ENCODE data around the gene CACNB2. TPM values are rescaled to one million over a fixed set of nuclear protein-coding genes. Genes with fewer than 3 reads are reported as not detected.

Gene CACNB2
- total RNA-seq, 1 donor: 2.1 TPM

- H3K4me3 ChIP-seq (ENCODE audit: low read depth, low read length): no peak overlapping the region
- DNase-seq (ENCODE audit: low read depth): no peak
- no peak for TF ChIP-seq CTCF (IDR thresholded peaks at IDR 0.05; ENCODE audit: insufficient read depth, low read length)
Measured at GRCh38 chr10:18419945-18420344, 279.7 kb downstream of the CACNB2 start.

GRCh38 chr10:18421726-18422293 lies 281.6 kb downstream of the CACNB2 start:
- H3K4me3 ChIP-seq (ENCODE audit: low read depth, low read length): no peak overlapping the region
- no peak for DNase-seq (ENCODE audit: low read depth)
- TF ChIP-seq CTCF (IDR thresholded peaks at IDR 0.05; ENCODE audit: insufficient read depth, low read length): no peak

GRCh38 chr10:18423058-18423637 lies 282.9 kb downstream of the CACNB2 start:
- no peak for DNase-seq (ENCODE audit: low read depth)
- TF ChIP-seq CTCF (IDR thresholded peaks at IDR 0.05; ENCODE audit: insufficient read depth, low read length): no peak
- H3K4me3 ChIP-seq (ENCODE audit: low read depth, low read length): no peak overlapping the region

GRCh38 chr10:18424200-18424599 lies 284.0 kb downstream of the CACNB2 start:
- DNase-seq (ENCODE audit: low read depth): no peak
- no peak for TF ChIP-seq CTCF (IDR thresholded peaks at IDR 0.05; ENCODE audit: insufficient read depth, low read length)

GRCh38 chr10:18429335-18429734 lies 289.1 kb downstream of the CACNB2 start:
- TF ChIP-seq CTCF (IDR thresholded peaks at IDR 0.05; ENCODE audit: insufficient read depth, low read length): no peak
- H3K4me3 ChIP-seq (ENCODE audit: low read depth, low read length): no peak overlapping the region
- no peak for DNase-seq (ENCODE audit: low read depth)

More at GRCh38 chr10:18424200-18424599, 284.0 kb downstream of the CACNB2 start:
- no peak overlapping the region for H3K4me3 ChIP-seq (ENCODE audit: low read depth, low read length)

- no peak for DNase-seq (ENCODE audit: low read depth)
- no peak for TF ChIP-seq CTCF (IDR thresholded peaks at IDR 0.05; ENCODE audit: insufficient read depth, low read length)
Measured at GRCh38 chr10:18436902-18437301, 296.7 kb downstream of the CACNB2 start.

GRCh38 chr10:18437486-18437885 lies 297.3 kb downstream of the CACNB2 start:
- TF ChIP-seq CTCF (IDR thresholded peaks at IDR 0.05; ENCODE audit: insufficient read depth, low read length): no peak
- H3K4me3 ChIP-seq (ENCODE audit: low read depth, low read length): no peak overlapping the region
- DNase-seq (ENCODE audit: low read depth): peak; percentile 4

More at GRCh38 chr10:18436902-18437301, 296.7 kb downstream of the CACNB2 start:
- H3K4me3 ChIP-seq (ENCODE audit: low read depth, low read length): no peak overlapping the region

Data from fibroblast of the aortic adventitia (primary cell).